Measurements from ENCODE around the gene RWDD4. TPM values are rescaled to one million over a fixed set of nuclear protein-coding genes. Genes with fewer than 3 reads are reported as not detected.

The RWDD4 gene
- total and polyA plus RNA-seq, 7 donors = 19.1 to 51.1 (median 31.8) TPM

- intact Hi-C loops (cut with DNase I) = no loop called here
- H3K27me3 ChIP-seq (ENCODE audit: insufficient read depth in 3 of 3, low read length in 2 of 3) = no peaks in the 10 kb centered on the region
- no peak overlapping the region for H3K27ac ChIP-seq
- no peak for ATAC-seq
- no peaks in the 10 kb centered on the region for H3K36me3 ChIP-seq (ENCODE audit: insufficient read depth in 1 of 2, low read depth in 1 of 2)
- H3K4me1 ChIP-seq = no peaks in the 10 kb centered on the region
- no peak for DNase-seq
- 87 to 90% (median 90%) methylated on average over 20 of the region's 20 CpGs for WGBS, 3 donors
- no peak overlapping the region for H3K4me3 ChIP-seq
- no peak for TF ChIP-seq CTCF (IDR thresholded peaks at IDR 0.05)
- H3K9me3 ChIP-seq = no peaks in the 10 kb centered on the region
Observed at GRCh38 chr4:183612329-183613250, 46.4 kb downstream of the RWDD4 start.

DNA sequence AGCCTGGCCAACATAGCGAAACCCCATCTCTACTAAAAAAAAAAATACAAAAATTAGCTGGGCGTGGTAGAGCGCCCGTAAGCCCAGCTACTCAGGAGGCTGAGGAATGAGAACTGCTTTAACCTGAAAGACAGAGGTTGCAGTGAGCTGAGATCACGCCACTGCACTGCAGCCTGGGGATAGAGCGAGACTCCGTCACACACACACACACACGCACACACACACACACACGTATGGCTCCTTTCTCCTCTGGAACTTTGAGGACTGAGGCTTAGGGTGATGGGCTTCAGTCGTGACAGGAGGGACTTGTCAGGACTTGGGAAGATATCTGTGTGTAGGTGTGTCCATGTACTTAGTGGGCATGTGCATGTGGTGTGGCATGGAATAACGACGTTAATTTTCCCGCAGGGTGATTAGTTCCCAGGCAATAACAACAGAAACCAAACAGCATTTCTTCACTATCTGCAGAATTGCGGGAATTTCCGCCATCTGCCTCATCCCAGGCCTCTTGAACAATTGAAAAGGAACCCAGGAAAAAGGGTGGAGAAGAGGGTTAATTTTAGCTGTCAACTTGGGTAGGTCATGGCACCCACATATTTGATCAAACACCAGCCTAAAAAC is 47.7 kb downstream of the RWDD4 start:
- Histone ChIP-seq H3K9me3 (no peaks in the 10 kb centered on the region), H3K27ac (no peak overlapping the region), H3K27me3 (ENCODE audit: insufficient read depth in 3 of 3, low read length in 2 of 3) (no peaks in the 10 kb centered on the region), H3K4me1 (no peaks in the 10 kb centered on the region), H3K4me3 (no peak overlapping the region), H3K36me3 (ENCODE audit: insufficient read depth in 1 of 2, low read depth in 1 of 2) (no peaks in the 10 kb centered on the region)
- DNase-seq (no peak), ATAC-seq (no peak)
- TF ChIP-seq CTCF (IDR thresholded peaks at IDR 0.05) = no peak
- WGBS, 3 donors = 62 to 76% (median 70%) methylated on average over 15 of the region's 15 CpGs
- intact Hi-C loops (cut with DNase I) = no loop called here

GRCh38 chr4:183610613-183611012 is 48.4 kb downstream of the RWDD4 start:
- intact Hi-C loops (cut with DNase I) = no loop called here
- DNase-seq = no peak
- no peaks in the 10 kb centered on the region for H3K27me3 ChIP-seq (ENCODE audit: insufficient read depth in 3 of 3, low read length in 2 of 3)
- ATAC-seq = peak in 3 of 4 donors; percentile 45 to 66 (median 60)
- no peak overlapping the region for H3K4me3 ChIP-seq
- TF ChIP-seq CTCF (IDR thresholded peaks at IDR 0.05) = no peak
- no peak overlapping the region for H3K27ac ChIP-seq
- no peaks in the 10 kb centered on the region for H3K36me3 ChIP-seq (ENCODE audit: insufficient read depth in 1 of 2, low read depth in 1 of 2)
- H3K4me1 ChIP-seq = no peaks in the 10 kb centered on the region
- no peaks in the 10 kb centered on the region for H3K9me3 ChIP-seq
- WGBS, 3 donors = 35 to 55% (median 41%) methylated on average over 7 of the region's 7 CpGs

DNA sequence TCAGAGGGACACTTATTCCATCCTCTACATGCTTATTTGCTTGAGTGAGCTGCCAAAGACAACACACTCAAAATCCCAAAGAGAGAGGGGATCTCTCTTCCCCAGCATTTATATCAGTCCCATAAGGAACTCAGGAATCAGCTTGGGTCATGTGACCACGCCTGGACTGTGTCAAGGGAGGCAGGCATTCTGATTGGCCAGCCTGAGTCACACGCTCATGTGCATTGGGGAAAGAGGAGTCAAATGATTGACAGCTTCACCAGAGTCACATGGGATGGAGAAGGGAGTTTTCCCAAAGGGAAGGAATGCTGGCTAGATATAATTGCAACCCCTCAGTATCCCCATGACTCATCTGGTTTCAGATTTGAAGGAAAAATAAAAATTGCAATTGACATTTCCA is 49.0 kb downstream of the RWDD4 start:
- 89 to 96% (median 90%) methylated on average over 2 of the region's 2 CpGs for WGBS, 3 donors
- H3K27me3 ChIP-seq (ENCODE audit: insufficient read depth in 3 of 3, low read length in 2 of 3) = no peaks in the 10 kb centered on the region
- intact Hi-C loops (cut with DNase I) = no loop called here
- H3K9me3 ChIP-seq = no peaks in the 10 kb centered on the region
- DNase-seq (no peak), ATAC-seq (no peak)
- TF ChIP-seq CTCF (IDR thresholded peaks at IDR 0.05) = no peak
- H3K4me3 ChIP-seq = no peak overlapping the region
- H3K27ac ChIP-seq = no peak overlapping the region
- no peaks in the 10 kb centered on the region for H3K36me3 ChIP-seq (ENCODE audit: insufficient read depth in 1 of 2, low read depth in 1 of 2)
- H3K4me1 ChIP-seq = no peaks in the 10 kb centered on the region

All from psoas muscle (tissue), 8 donors.